GM23338 (cell line): ENCODE measurements around the gene OXCT1. TPM values are rescaled to one million over a fixed set of nuclear protein-coding genes. Genes with fewer than 3 reads are reported as not detected.

Source experiments
- ATAC-seq: fragments of 200-7000 bp; cut with Tn5 transposase; 3 replicates; pipeline ENCODE4 v1.9.1; 2020
- DNase-seq: peaks from one replicate; pipeline ENCODE4 v3.0.0-alpha.2; 2015; ENCODE audit warnings: low spot score
- H2AFZ ChIP-seq: fragments of 200-600 bp; sonication (generic); 2 replicates; pipeline ENCODE4 v1.8.0; 2016; ENCODE audit warnings: antibody characterized with exemption, mild to moderate bottlenecking, moderate library complexity
- H3F3A ChIP-seq: fragments of 200-600 bp; sonication (generic); replicated peaks from 2 replicates; pipeline ENCODE4 v1.8.0; 2017; ENCODE audit warnings: antibody characterized with exemption, mixed run types, low read depth
- H3K27ac ChIP-seq: fragments of 200-600 bp; sonication (generic); 2 replicates; pipeline ENCODE4 v1.6.1; 2016; ENCODE audit warnings: low read depth
- H3K27me3 ChIP-seq: fragments of 200-600 bp; sonication (generic); 2 replicates; pipeline ENCODE4 v1.8.0; 2016; ENCODE audit warnings: mild to moderate bottlenecking, mixed run types, moderate library complexity; ENCODE audit not compliant: insufficient read depth
- H3K36me3 ChIP-seq: fragments of 200-600 bp; sonication (generic); 2 replicates; pipeline ENCODE4 v1.8.0; 2016; ENCODE audit warnings: mild to moderate bottlenecking; ENCODE audit not compliant: insufficient read depth
- H3K4me1 ChIP-seq: fragments of 200-600 bp; sonication (generic); 2 replicates; pipeline ENCODE4 v1.8.0; 2016; ENCODE audit warnings: mild to moderate bottlenecking, moderate library complexity; ENCODE audit not compliant: insufficient read depth
- H3K4me2 ChIP-seq: fragments of 200-600 bp; sonication (generic); 2 replicates; pipeline ENCODE4 v1.7.1; 2017; ENCODE audit warnings: mixed run types
- H3K4me3 ChIP-seq: fragments of 200-600 bp; sonication (generic); 2 replicates; pipeline ENCODE4 v1.6.1; 2016; ENCODE audit warnings: mixed run types
- H3K79me2 ChIP-seq: fragments of 200-600 bp; sonication (generic); replicated peaks from 2 replicates; pipeline ENCODE4 v1.8.0; 2017; ENCODE audit warnings: mild to moderate bottlenecking; ENCODE audit not compliant: insufficient read depth
- H3K9me2 ChIP-seq: fragments of 200-600 bp; sonication (generic); 2 replicates; pipeline ENCODE4 v1.8.0; 2017; ENCODE audit not compliant: insufficient read depth
- H4K20me1 ChIP-seq: fragments of 200-600 bp; sonication (generic); replicated peaks from 2 replicates; pipeline ENCODE4 v1.8.0; 2017; ENCODE audit warnings: mild to moderate bottlenecking; ENCODE audit not compliant: insufficient read depth
- H3K27ac Mint-ChIP-seq: 2 replicates; pipeline ENCODE4 v1.8.0; 2020; ENCODE audit warnings: inconsistent platforms, mild to moderate bottlenecking, moderate library complexity, mixed read lengths
- H3K27me3 Mint-ChIP-seq: 3 replicates; pipeline ENCODE4 v1.8.0; 2022; ENCODE audit warnings: low read depth, mild to moderate bottlenecking, moderate library complexity, mixed read lengths, inconsistent platforms; ENCODE audit not compliant: insufficient read depth, poor library complexity
- H3K36me3 Mint-ChIP-seq: 3 replicates; pipeline ENCODE4 v1.8.0; 2021; ENCODE audit warnings: low read depth, mild to moderate bottlenecking, inconsistent platforms, moderate library complexity, mixed read lengths
- H3K4me1 Mint-ChIP-seq: 3 replicates; pipeline ENCODE4 v1.8.0; 2020; ENCODE audit warnings: mild to moderate bottlenecking, inconsistent platforms, mixed read lengths
- H3K4me3 Mint-ChIP-seq: 3 replicates; pipeline ENCODE4 v1.8.0; 2021; ENCODE audit warnings: moderate library complexity, mild to moderate bottlenecking, inconsistent platforms, mixed read lengths
- H3K9me3 Mint-ChIP-seq: 3 replicates; pipeline ENCODE4 v1.8.0; 2020; ENCODE audit warnings: moderate library complexity, mild to moderate bottlenecking, inconsistent platforms, mixed read lengths
- CREB1 ChIP-seq: fragments of 250-450 bp; sonication (Bioruptor Pico); IDR thresholded peaks from 2 replicates; pipeline ENCODE4 v1.5.0; 2020; ENCODE audit warnings: low read depth, mild to moderate bottlenecking, moderate library complexity
- CTCF ChIP-seq, 2 experiments: fragments of 200-600 bp in 1 of 2; sonication (generic) in 1 of 2; conservative IDR thresholded peaks; 2 replicates each; pipeline versions ENCODE4 v1.5.1 to v1.6.1; 2016 to 2017; ENCODE audit warnings: antibody characterized with exemption in 2 of 2, low read depth in 2 of 2, mild to moderate bottlenecking in 2 of 2, moderate library complexity in 1 of 2
- ETS1 ChIP-seq: IDR thresholded peaks from 2 replicates; pipeline ENCODE4 v1.6.1; 2016; ENCODE audit warnings: antibody characterized with exemption
- EZH2 ChIP-seq: fragments of 200-600 bp; sonication (generic); IDR thresholded peaks from one replicate; pipeline ENCODE4 v1.8.0; 2017; ENCODE audit warnings: antibody characterized with exemption, mild to moderate bottlenecking, low read depth; ENCODE audit not compliant: unreplicated experiment
- JUNB ChIP-seq: IDR thresholded peaks from one replicate; pipeline ENCODE4 v1.6.1; 2016; ENCODE audit warnings: antibody characterized with exemption; ENCODE audit not compliant: unreplicated experiment
- NANOG ChIP-seq: IDR thresholded peaks from 2 replicates; pipeline ENCODE4 v1.6.1; 2016; ENCODE audit warnings: antibody characterized with exemption, borderline replicate concordance
- REST ChIP-seq: IDR thresholded peaks from one replicate; pipeline ENCODE4 v1.6.1; 2018; ENCODE audit warnings: antibody characterized with exemption; ENCODE audit not compliant: unreplicated experiment
- STAT1 ChIP-seq: IDR thresholded peaks from one replicate; pipeline ENCODE4 v1.6.1; 2016; ENCODE audit warnings: antibody characterized with exemption; ENCODE audit not compliant: unreplicated experiment
- ZNF331 ChIP-seq: fragments of 250-450 bp; sonication (Bioruptor Pico); IDR thresholded peaks from 2 replicates; pipeline ENCODE4 v1.5.0; 2020; ENCODE audit warnings: low read depth, mild to moderate bottlenecking, moderate library complexity
- ZNF462 ChIP-seq: fragments of 250-450 bp; sonication (Bioruptor Pico); IDR thresholded peaks from 2 replicates; pipeline ENCODE4 v1.5.0; 2020; ENCODE audit warnings: mild to moderate bottlenecking, moderate library complexity
- polyA plus RNA-seq: library from polyadenylated mRNA; unstranded; fragments of >200 nt; fragmentation: Nextera tagmentation; extraction: Ambion mirVana; gene quantifications from 2 replicates; pipeline ENCODE4 v1.2.1, GENCODE V29; 2016
- total RNA-seq: library from RNA; depleted of rRNA; stranded (reverse); fragments of >200 nt; shearing (Covaris generic); gene quantifications from 2 replicates; pipeline ENCODE4 v1.2.3, GENCODE V29; 2014

The OXCT1 gene
- total and polyA plus RNA-seq, 2 experiments from 2014 or later = 11.6 to 37.0 TPM

- peaks cover 3% of the 10 kb centered on the region for H3K9me2 ChIP-seq
- ATAC-seq = no peak
- H3K27me3 ChIP-seq = no peaks in the 10 kb centered on the region
- peak overlapping the region; percentile 52 for H2AFZ ChIP-seq
- TF ChIP-seq ZNF331 (no peak), ZNF462 (CRISPR knock-in tag) (no peak), NANOG (no peak), ETS1 (no peak), STAT1 (no peak), JUNB (no peak), CTCF (conservative IDR thresholded peaks at IDR 0.05; ENCODE audit: low read depth in 2 of 2) (no peak), REST (no peak), EZH2 (no peak), CREB1 (CRISPR knock-in tag) (no peak)
- no peaks in the 10 kb centered on the region for H4K20me1 ChIP-seq
- peaks cover 8% of the 10 kb centered on the region for H3K4me1 ChIP-seq
- Mint-ChIP-seq H3K4me3 (peak overlapping the region; percentile 98), H3K27me3 (peaks cover 9% of the 10 kb centered on the region), H3K4me1 (peaks cover 14% of the 10 kb centered on the region; the same call in 2 of the 3 replicates), H3K9me3 (0 out of 3 replicates have a peak, but pooled peaks cover 3% of the 10 kb centered on the region), H3K36me3 (peaks cover 12% of the 10 kb centered on the region), H3K27ac (peak overlapping the region; percentile 84)
- H3K4me2 ChIP-seq = peak overlapping the region; percentile 80
- peak overlapping the region; percentile 58 for H3K4me3 ChIP-seq
- no peak overlapping the region for H3K27ac ChIP-seq
- no peaks in the 10 kb centered on the region for H3F3A ChIP-seq
- H3K79me2 ChIP-seq = peaks cover 31% of the 10 kb centered on the region
- no peak for DNase-seq
- H3K36me3 ChIP-seq = peaks cover 5% of the 10 kb centered on the region
These were observed 33.2 kb upstream of the OXCT1 start for GRCh38 chr5:41903382-41903891.
